SU-DHL-6 (cell line): Measurements from ENCODE around the gene PPARD.

Experiments used
- H2AFZ ChIP-seq: fragments of 200-600 bp; sonication (generic); 2 replicates; pipeline ENCODE4 v1.6.1; 2014; ENCODE audit warnings: low read depth, mild to moderate bottlenecking, moderate library complexity, mixed read lengths, antibody characterized with exemption, low read length; ENCODE audit not compliant: severe bottlenecking
- H3F3A ChIP-seq: fragments of 200-600 bp; shearing (Covaris generic); 2 replicates; pipeline ENCODE4 v1.6.0; 2016; ENCODE audit warnings: antibody characterized with exemption, mild to moderate bottlenecking; ENCODE audit not compliant: insufficient read depth
- H3K27ac ChIP-seq: fragments of 200-600 bp; sonication (generic); 2 replicates; pipeline ENCODE4 v1.5.1; 2016; ENCODE audit warnings: low read depth, mild to moderate bottlenecking, low read length, moderate library complexity, mixed read lengths
- H3K27me3 ChIP-seq: fragments of 200-600 bp; sonication (generic), shearing (Covaris generic); 2 replicates; pipeline ENCODE4 v1.6.0; 2014; ENCODE audit warnings: mild to moderate bottlenecking, low read length
- H3K36me3 ChIP-seq: fragments of 200-600 bp; sonication (generic); 2 replicates; pipeline ENCODE4 v1.6.1; 2014; ENCODE audit warnings: mild to moderate bottlenecking, low read length, mixed read lengths
- H3K4me2 ChIP-seq: fragments of 300-600, 200-600 bp; shearing (Covaris generic), sonication (generic); 2 replicates; pipeline ENCODE4 v1.6.0; 2014; ENCODE audit warnings: low read length, low read depth, mild to moderate bottlenecking; ENCODE audit not compliant: poor library complexity, severe bottlenecking
- H3K4me3 ChIP-seq: fragments of 200-600 bp; sonication (generic); 2 replicates; pipeline ENCODE4 v1.5.1; 2014; ENCODE audit warnings: antibody characterized with exemption, low read length, mild to moderate bottlenecking, mixed read lengths; ENCODE audit not compliant: insufficient read depth, poor library complexity, severe bottlenecking
- H3K79me2 ChIP-seq: fragments of 200-600 bp; sonication (generic); 2 replicates; pipeline ENCODE4 v1.6.1; 2014; ENCODE audit warnings: mild to moderate bottlenecking, low read length, moderate library complexity; ENCODE audit not compliant: insufficient read depth
- H3K9ac ChIP-seq: fragments of 200-600 bp; sonication (generic); 2 replicates; pipeline ENCODE4 v1.7.0; 2014; ENCODE audit warnings: mild to moderate bottlenecking, low read length
- H3K9me2 ChIP-seq: fragments of 200-600 bp; sonication (generic); replicated peaks from 2 replicates; pipeline ENCODE4 v1.6.1; 2014; ENCODE audit warnings: low read length; ENCODE audit not compliant: insufficient read depth
- H3K9me3 ChIP-seq: fragments of 200-600 bp; sonication (generic); 2 replicates; pipeline ENCODE4 v1.6.1; 2014; ENCODE audit warnings: low read length, mixed read lengths; ENCODE audit not compliant: insufficient read depth
- H4K20me1 ChIP-seq: fragments of 200-600 bp; sonication (generic); 2 replicates; pipeline ENCODE4 v1.6.1; 2014; ENCODE audit warnings: low read depth, mild to moderate bottlenecking, antibody characterized with exemption, low read length, moderate library complexity, mixed read lengths
- EZH2phosphoT487 ChIP-seq: fragments of 200-600 bp; sonication (generic), shearing (Covaris generic); conservative IDR thresholded peaks from 2 replicates; pipeline ENCODE4 v1.6.1; 2018; ENCODE audit warnings: mild to moderate bottlenecking, antibody characterized with exemption, low read length, moderate library complexity, mixed read lengths
- TF ChIP-seq, protein P1 (sequence below): fragments of 200-600 bp; sonication (generic); IDR thresholded peaks from one replicate; pipeline ENCODE4 v1.5.1; 2017; ENCODE audit warnings: antibody characterized with exemption, mild to moderate bottlenecking, low read length, moderate library complexity; ENCODE audit not compliant: insufficient read depth, poor library complexity, severe bottlenecking

Gene PPARD

DNA sequence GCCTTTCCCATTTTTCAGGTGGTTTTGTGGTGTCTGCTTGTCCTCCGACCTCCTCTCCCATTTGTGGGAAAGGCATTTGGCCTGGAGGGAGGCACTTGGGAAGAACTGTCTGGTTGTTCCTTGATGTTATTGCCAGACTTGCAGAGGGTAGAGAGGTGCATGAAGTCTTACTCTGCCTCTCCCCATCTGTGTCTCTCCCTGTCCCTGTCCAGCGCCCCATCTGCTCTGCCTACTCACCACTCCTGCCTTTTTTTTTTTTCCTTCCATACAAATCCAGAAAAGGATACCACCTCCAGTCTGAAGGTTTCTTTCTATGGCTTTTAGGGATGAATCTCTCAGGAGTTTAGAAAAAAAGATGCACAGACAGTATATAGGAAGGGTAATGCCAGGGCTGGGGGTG, 19.8 kb downstream of the PPARD start:
- no peak overlapping the region for H3K4me2 ChIP-seq
- no peaks in the 10 kb centered on the region for H4K20me1 ChIP-seq

GRCh38 chr6:35363293-35363750, 21.0 kb downstream of the PPARD start:
- no peak overlapping the region for H3K4me3 ChIP-seq
- no peaks in the 10 kb centered on the region for H3K9me2 ChIP-seq
- H3K27ac ChIP-seq: no peak overlapping the region
- no peaks in the 10 kb centered on the region for H3K27me3 ChIP-seq
- no peak overlapping the region for H3K4me2 ChIP-seq
- H3K9ac ChIP-seq: no peak overlapping the region
- no peaks in the 10 kb centered on the region for H3K9me3 ChIP-seq
- H3K36me3 ChIP-seq: no peaks in the 10 kb centered on the region
- H2AFZ ChIP-seq: no peak overlapping the region
- TF ChIP-seq, protein P1, sequence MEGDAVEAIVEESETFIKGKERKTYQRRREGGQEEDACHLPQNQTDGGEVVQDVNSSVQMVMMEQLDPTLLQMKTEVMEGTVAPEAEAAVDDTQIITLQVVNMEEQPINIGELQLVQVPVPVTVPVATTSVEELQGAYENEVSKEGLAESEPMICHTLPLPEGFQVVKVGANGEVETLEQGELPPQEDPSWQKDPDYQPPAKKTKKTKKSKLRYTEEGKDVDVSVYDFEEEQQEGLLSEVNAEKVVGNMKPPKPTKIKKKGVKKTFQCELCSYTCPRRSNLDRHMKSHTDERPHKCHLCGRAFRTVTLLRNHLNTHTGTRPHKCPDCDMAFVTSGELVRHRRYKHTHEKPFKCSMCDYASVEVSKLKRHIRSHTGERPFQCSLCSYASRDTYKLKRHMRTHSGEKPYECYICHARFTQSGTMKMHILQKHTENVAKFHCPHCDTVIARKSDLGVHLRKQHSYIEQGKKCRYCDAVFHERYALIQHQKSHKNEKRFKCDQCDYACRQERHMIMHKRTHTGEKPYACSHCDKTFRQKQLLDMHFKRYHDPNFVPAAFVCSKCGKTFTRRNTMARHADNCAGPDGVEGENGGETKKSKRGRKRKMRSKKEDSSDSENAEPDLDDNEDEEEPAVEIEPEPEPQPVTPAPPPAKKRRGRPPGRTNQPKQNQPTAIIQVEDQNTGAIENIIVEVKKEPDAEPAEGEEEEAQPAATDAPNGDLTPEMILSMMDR: no peak
- TF ChIP-seq EZH2phosphoT487: no peak
- H4K20me1 ChIP-seq: no peaks in the 10 kb centered on the region
- H3F3A ChIP-seq: no peaks in the 10 kb centered on the region
- H3K79me2 ChIP-seq: no peaks in the 10 kb centered on the region

More for the DNA sequence above, 19.8 kb downstream of the PPARD start:
- Histone ChIP-seq H3K27me3 (no peaks in the 10 kb centered on the region), H3K9me2 (no peaks in the 10 kb centered on the region), H3F3A (no peaks in the 10 kb centered on the region), H3K27ac (no peak overlapping the region), H3K79me2 (no peaks in the 10 kb centered on the region), H3K9ac (no peak overlapping the region), H3K36me3 (no peaks in the 10 kb centered on the region), H2AFZ (no peak overlapping the region), H3K4me3 (no peak overlapping the region), H3K9me3 (no peaks in the 10 kb centered on the region)
- no peak for TF ChIP-seq EZH2phosphoT487
- TF ChIP-seq, protein P1: no peak

GRCh38 chr6:35365594-35366203, 23.3 kb downstream of the PPARD start:
- no peak overlapping the region for H2AFZ ChIP-seq
- no peak overlapping the region for H3K4me3 ChIP-seq
- H3K9me2 ChIP-seq: no peaks in the 10 kb centered on the region
- no peaks in the 10 kb centered on the region for H4K20me1 ChIP-seq
- no peaks in the 10 kb centered on the region for H3K36me3 ChIP-seq
- H3K27me3 ChIP-seq: no peaks in the 10 kb centered on the region
- H3K4me2 ChIP-seq: no peak overlapping the region
- H3K9me3 ChIP-seq: no peaks in the 10 kb centered on the region
- H3K79me2 ChIP-seq: no peaks in the 10 kb centered on the region
- no peaks in the 10 kb centered on the region for H3F3A ChIP-seq
- H3K9ac ChIP-seq: no peak overlapping the region
- H3K27ac ChIP-seq: no peak overlapping the region
- TF ChIP-seq EZH2phosphoT487: no peak
- TF ChIP-seq, protein P1: no peak
